Nephron progenitor cell (in vitro differentiated cells): Measurements from ENCODE around the gene SAP25.
"Not testable (repeated sequence)": the region's sequence is repeated elsewhere in the genome, so short reads cannot be mapped to it uniquely, and the experiment has no call there.

ENCODE experiments used
- DNase-seq: peaks from one replicate; pipeline ENCODE4 v3.0.0; 2021
- H3K27ac Mint-ChIP-seq: 2 replicates; pipeline ENCODE4 v1.8.0; 2021; ENCODE audit warnings: mild to moderate bottlenecking, moderate library complexity, mixed read lengths
- H3K27me3 Mint-ChIP-seq: 2 replicates; pipeline ENCODE4 v1.8.0; 2021; ENCODE audit warnings: mild to moderate bottlenecking, low read depth, mixed read lengths; ENCODE audit not compliant: poor library complexity
- H3K36me3 Mint-ChIP-seq: 2 replicates; pipeline ENCODE4 v1.8.0; 2021; ENCODE audit warnings: low read depth, mixed read lengths
- H3K4me1 Mint-ChIP-seq: 2 replicates; pipeline ENCODE4 v1.8.0; 2021; ENCODE audit warnings: mixed read lengths
- H3K4me3 Mint-ChIP-seq: 2 replicates; pipeline ENCODE4 v1.8.0; 2021; ENCODE audit warnings: mild to moderate bottlenecking, moderate library complexity, mixed read lengths
- H3K9me3 Mint-ChIP-seq: 2 replicates; pipeline ENCODE4 v1.8.0; 2021; ENCODE audit warnings: mild to moderate bottlenecking, moderate library complexity, mixed read lengths
- CTCF ChIP-seq: fragments of 200-600 bp; sonication (generic); IDR thresholded peaks from 2 replicates; pipeline ENCODE4 v1.5.0; 2021; ENCODE audit warnings: antibody characterized with exemption

The SAP25 gene

GRCh38 chr7:100553032-100553431 is 20.7 kb downstream of the SAP25 start:
- Mint-ChIP-seq H3K9me3 (no peaks in the 10 kb centered on the region), H3K36me3 (peaks cover 22% of the 10 kb centered on the region), H3K27me3 (no peaks in the 10 kb centered on the region), H3K4me3 (no peak overlapping the region), H3K4me1 (peaks cover 9% of the 10 kb centered on the region), H3K27ac (no peak overlapping the region)
- DNase-seq: no peak
- no peak for TF ChIP-seq CTCF

- Mint-ChIP-seq H3K4me1 (peaks cover 14% of the 10 kb centered on the region), H3K36me3 (peaks cover 22% of the 10 kb centered on the region), H3K27ac (no peak overlapping the region), H3K4me3 (no peak overlapping the region), H3K27me3 (no peaks in the 10 kb centered on the region), H3K9me3 (no peaks in the 10 kb centered on the region)
- no peak for TF ChIP-seq CTCF
- no peak for DNase-seq
Observed at GRCh38 chr7:100552532-100552931, 21.2 kb downstream of the SAP25 start.

- H3K9me3 Mint-ChIP-seq, H3K4me3 Mint-ChIP-seq, DNase-seq, H3K27me3 Mint-ChIP-seq: not testable (repeated sequence)
- Mint-ChIP-seq H3K4me1 (peaks cover 55% of the 10 kb centered on the region), H3K36me3 (peaks cover 11% of the 10 kb centered on the region), H3K27ac (peak overlapping the region; percentile 18)
Observed at GRCh38 chr7:100548446-100548845, 25.3 kb downstream of the SAP25 start.

GRCh38 chr7:100547872-100548271 is 25.8 kb downstream of the SAP25 start:
- Mint-ChIP-seq H3K36me3 (peaks cover 11% of the 10 kb centered on the region), H3K27ac (no peak overlapping the region), H3K4me1 (peaks cover 58% of the 10 kb centered on the region), H3K9me3 (no peaks in the 10 kb centered on the region), H3K27me3 (peaks cover 6% of the 10 kb centered on the region), H3K4me3 (no peak overlapping the region)
- DNase-seq: no peak
- TF ChIP-seq CTCF: no peak

- no peak overlapping the region for H3K4me3 Mint-ChIP-seq
- H3K9me3 Mint-ChIP-seq: no peaks in the 10 kb centered on the region
- H3K27me3 Mint-ChIP-seq: peaks cover 6% of the 10 kb centered on the region
- peaks cover 6% of the 10 kb centered on the region for H3K36me3 Mint-ChIP-seq
- no peak for DNase-seq
- no peak overlapping the region for H3K27ac Mint-ChIP-seq
- no peak for TF ChIP-seq CTCF
- H3K4me1 Mint-ChIP-seq: peaks cover 63% of the 10 kb centered on the region
Observed at GRCh38 chr7:100546926-100547800, 26.5 kb downstream of the SAP25 start.

GRCh38 chr7:100546129-100546925 is 27.4 kb downstream of the SAP25 start:
- no peak for DNase-seq
- H3K27me3 Mint-ChIP-seq: peaks cover 14% of the 10 kb centered on the region
- peaks cover 66% of the 10 kb centered on the region for H3K4me1 Mint-ChIP-seq
- peak overlapping the region; percentile 22 for H3K4me3 Mint-ChIP-seq
- H3K36me3 Mint-ChIP-seq: peaks cover 8% of the 10 kb centered on the region
- TF ChIP-seq CTCF: no peak
- no peaks in the 10 kb centered on the region for H3K9me3 Mint-ChIP-seq
- H3K27ac Mint-ChIP-seq: peak overlapping the region; percentile 70
